KOPT-K1 (cell line): ENCODE results near the gene TMEM225B.
"Not testable (repeated sequence)": the region's sequence is repeated elsewhere in the genome, so short reads cannot be mapped to it uniquely, and the experiment has no call there.

Experiments used
- H3K27ac ChIP-seq: fragments of 200-600 bp; sonication (generic); 2 replicates; pipeline ENCODE4 v1.5.1; 2016; ENCODE audit warnings: antibody characterized with exemption, mild to moderate bottlenecking, low read depth, low read length; ENCODE audit not compliant: poor library complexity, severe bottlenecking
- H3K36me3 ChIP-seq: fragments of 200-600 bp; sonication (generic); 2 replicates; pipeline ENCODE4 v1.5.1; 2017; ENCODE audit warnings: antibody characterized with exemption, mild to moderate bottlenecking, low read length, moderate library complexity; ENCODE audit not compliant: insufficient read depth
- H3K9me3 ChIP-seq: fragments of 200-600 bp; sonication (generic); 2 replicates; pipeline ENCODE4 v1.5.1; 2017; ENCODE audit warnings: antibody characterized with exemption, low read length, mild to moderate bottlenecking; ENCODE audit not compliant: insufficient read depth, poor library complexity, severe bottlenecking

The TMEM225B gene

DNA sequence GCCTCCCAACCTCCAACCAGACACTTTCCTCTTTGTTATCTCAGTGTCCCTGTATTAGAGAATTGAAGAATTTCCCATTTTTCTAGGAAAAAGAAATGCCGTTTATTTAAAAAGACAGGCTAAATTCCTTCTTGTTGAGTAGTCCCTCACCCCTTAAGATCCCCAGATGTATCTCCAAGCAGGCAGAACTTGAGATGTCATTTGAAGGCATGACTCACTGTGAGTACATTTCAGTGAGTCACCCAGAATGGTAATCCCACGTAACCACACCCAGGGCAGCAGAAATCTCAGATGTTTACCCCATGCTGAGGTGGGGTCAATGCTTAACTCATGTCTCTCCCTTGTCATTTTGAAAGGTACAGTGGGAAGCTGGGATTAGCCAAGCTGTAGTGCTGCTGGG lies 35.2 kb upstream of the TMEM225B start:
- Histone ChIP-seq H3K27ac (no peak overlapping the region), H3K36me3 (peaks cover 78% of the 10 kb centered on the region), H3K9me3 (no peaks in the 10 kb centered on the region)

DNA sequence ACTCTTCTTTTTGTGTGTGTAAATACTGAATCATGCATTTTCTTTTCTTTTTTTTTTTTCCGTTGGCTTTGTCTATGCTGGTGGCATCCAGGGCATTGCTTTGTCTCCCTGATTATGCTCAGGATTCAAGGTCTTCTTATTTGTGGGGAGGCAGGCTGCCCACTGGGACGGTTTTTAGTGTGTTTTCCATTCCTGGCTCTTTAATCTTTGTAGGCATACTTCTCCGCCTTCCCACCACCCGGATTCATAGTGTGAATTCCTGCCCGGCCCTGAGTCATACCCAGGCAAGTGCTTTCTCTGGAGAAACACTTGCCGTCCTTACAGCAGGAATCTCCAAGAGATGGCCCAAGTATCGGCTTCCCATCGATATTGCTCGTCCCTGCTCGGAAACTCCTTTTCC lies 34.4 kb upstream of the TMEM225B start:
- H3K36me3 ChIP-seq, result peaks cover 85% of the 10 kb centered on the region
- no peaks in the 10 kb centered on the region for H3K9me3 ChIP-seq
- H3K27ac ChIP-seq, result no peak overlapping the region

GRCh38 chr7:99568770-99569169 lies 29.3 kb upstream of the TMEM225B start:
- H3K27ac ChIP-seq, H3K9me3 ChIP-seq: not testable (repeated sequence)
- H3K36me3 ChIP-seq, result peaks cover 98% of the 10 kb centered on the region

- H3K9me3 ChIP-seq, result no peaks in the 10 kb centered on the region
- peaks cover 83% of the 10 kb centered on the region for H3K36me3 ChIP-seq
- no peak overlapping the region for H3K27ac ChIP-seq
Observed at GRCh38 chr7:99571768-99572167, 26.3 kb upstream of the TMEM225B start.

GRCh38 chr7:99573257-99573656 lies 24.8 kb upstream of the TMEM225B start:
- H3K36me3 ChIP-seq, result peaks cover 69% of the 10 kb centered on the region
- H3K9me3 ChIP-seq, result no peaks in the 10 kb centered on the region
- H3K27ac ChIP-seq, result no peak overlapping the region

GRCh38 chr7:99576251-99576650 lies 21.8 kb upstream of the TMEM225B start:
- Histone ChIP-seq H3K9me3 (no peaks in the 10 kb centered on the region), H3K36me3 (peaks cover 40% of the 10 kb centered on the region), H3K27ac (no peak overlapping the region)

DNA sequence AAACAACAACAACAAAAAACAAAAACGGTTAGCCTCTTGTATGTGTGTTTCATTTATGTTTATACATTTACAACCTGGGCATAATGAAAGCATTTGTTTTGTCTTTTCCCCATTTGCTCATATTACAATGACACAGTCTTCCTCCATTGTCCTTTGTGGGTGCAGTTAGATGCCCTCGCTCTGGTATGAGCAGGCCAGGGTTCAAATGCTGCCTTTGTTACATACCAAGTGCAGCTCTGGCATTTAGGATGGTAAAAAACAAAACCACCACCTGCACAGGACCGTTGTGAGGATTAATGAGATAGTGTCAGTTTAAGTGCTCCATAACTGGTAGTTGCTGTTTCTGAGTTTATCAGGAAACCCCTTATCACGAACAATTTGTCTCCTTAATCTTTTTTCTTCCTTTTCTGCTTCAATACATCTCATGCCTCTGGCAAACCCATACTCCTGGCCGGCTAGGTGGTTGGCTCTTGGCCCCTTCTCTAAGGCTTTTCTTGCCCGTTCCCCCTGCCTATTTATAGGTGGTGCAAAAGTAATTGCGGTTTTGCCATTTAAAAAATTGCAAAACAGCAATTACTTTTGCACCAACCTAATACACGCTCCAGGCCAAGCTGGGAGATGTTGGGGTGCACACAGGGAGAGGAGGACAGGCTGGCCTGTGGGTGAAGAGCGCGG lies 18.6 kb upstream of the TMEM225B start:
- Histone ChIP-seq H3K9me3 (no peaks in the 10 kb centered on the region), H3K27ac (no peak overlapping the region), H3K36me3 (peaks cover 10% of the 10 kb centered on the region)

GRCh38 chr7:99579956-99580777 lies 17.9 kb upstream of the TMEM225B start:
- H3K36me3 ChIP-seq, result peaks cover 2% of the 10 kb centered on the region; the same call in 1 of the 2 replicates
- no peak overlapping the region for H3K27ac ChIP-seq
- H3K9me3 ChIP-seq, result no peaks in the 10 kb centered on the region

GRCh38 chr7:99580778-99581332 lies 17.2 kb upstream of the TMEM225B start:
- H3K9me3 ChIP-seq, H3K27ac ChIP-seq, H3K36me3 ChIP-seq: not testable (repeated sequence)

- Histone ChIP-seq H3K9me3 (no peaks in the 10 kb centered on the region), H3K36me3 (no peaks in the 10 kb centered on the region), H3K27ac (no peak overlapping the region)
Observed at GRCh38 chr7:99588868-99589267, 9.2 kb upstream of the TMEM225B start.

DNA sequence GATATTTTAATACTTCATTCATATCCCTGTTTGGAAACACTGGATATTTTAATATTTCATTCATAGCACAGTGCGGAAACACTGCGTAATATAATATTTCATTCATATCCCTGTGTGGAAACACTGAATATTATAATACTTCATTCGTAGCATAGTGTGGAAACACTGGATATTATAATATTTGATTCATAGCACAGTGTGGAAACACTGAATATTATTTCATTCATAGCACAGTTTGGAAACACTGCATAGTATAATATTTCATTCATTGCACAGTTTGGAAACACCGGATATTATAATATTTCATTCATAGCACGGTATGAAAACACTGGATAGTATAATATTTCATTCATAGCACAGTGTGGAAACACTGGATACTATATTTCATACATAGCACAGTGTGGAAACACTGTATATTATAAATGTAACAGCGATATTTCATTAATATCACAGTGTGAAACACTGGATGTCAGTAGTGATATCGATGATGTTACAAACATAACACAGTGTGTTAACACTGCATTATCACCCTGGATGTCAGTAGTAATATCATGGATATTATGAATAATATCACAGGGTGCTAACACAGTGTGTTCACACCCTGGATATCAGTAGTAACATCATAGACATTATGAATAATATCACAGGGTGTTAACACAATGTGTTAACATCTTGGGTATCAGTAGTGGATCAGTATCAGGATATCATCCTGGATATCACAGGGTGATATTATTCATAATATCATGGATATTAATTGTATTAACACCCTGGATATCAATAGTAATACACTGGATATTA lies 2.9 kb upstream of the TMEM225B start:
- Histone ChIP-seq H3K27ac (no peak overlapping the region), H3K36me3 (no peaks in the 10 kb centered on the region), H3K9me3 (no peaks in the 10 kb centered on the region)

DNA sequence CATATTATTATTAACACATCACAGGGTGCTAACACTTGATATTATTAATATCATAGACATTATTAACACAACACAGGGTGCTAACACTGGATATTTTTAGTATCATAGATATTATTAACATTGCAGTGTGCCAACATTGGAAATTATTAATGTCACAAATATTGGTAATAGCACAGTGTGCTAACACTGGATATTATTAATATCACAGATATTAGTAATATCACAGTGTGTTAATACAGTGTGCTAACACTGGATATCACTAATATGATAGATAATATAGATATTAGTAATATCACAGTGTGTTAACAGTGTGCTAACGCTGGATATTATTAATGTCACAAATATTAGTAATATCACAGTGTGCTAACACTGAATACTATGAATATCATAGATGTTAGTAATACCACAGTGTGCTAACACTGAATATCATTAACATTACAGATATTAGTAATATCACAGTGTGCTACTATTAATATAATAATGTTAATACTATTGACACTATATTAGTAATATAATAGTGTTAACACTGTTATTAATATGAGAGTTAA lies 1.6 kb upstream of the TMEM225B start:
- Histone ChIP-seq H3K9me3 (no peaks in the 10 kb centered on the region), H3K27ac (no peak overlapping the region), H3K36me3 (no peaks in the 10 kb centered on the region)

GRCh38 chr7:99599836-99600235 lies 1.8 kb downstream of the TMEM225B start:
- no peak overlapping the region for H3K27ac ChIP-seq

GRCh38 chr7:99601656-99602310 lies 3.7 kb downstream of the TMEM225B start:
- Histone ChIP-seq H3K36me3 (no peaks in the 10 kb centered on the region), H3K27ac (no peak overlapping the region), H3K9me3 (no peaks in the 10 kb centered on the region)

More at GRCh38 chr7:99599836-99600235, 1.8 kb downstream of the TMEM225B start:
- H3K36me3 ChIP-seq, result no peaks in the 10 kb centered on the region
- no peaks in the 10 kb centered on the region for H3K9me3 ChIP-seq
